ENCODE data around the gene PLEKHG5.
"Not testable (repeated sequence)": the region's sequence is repeated elsewhere in the genome, so short reads cannot be mapped to it uniquely, and the experiment has no call there.

PLEKHG5 gene

DNA sequence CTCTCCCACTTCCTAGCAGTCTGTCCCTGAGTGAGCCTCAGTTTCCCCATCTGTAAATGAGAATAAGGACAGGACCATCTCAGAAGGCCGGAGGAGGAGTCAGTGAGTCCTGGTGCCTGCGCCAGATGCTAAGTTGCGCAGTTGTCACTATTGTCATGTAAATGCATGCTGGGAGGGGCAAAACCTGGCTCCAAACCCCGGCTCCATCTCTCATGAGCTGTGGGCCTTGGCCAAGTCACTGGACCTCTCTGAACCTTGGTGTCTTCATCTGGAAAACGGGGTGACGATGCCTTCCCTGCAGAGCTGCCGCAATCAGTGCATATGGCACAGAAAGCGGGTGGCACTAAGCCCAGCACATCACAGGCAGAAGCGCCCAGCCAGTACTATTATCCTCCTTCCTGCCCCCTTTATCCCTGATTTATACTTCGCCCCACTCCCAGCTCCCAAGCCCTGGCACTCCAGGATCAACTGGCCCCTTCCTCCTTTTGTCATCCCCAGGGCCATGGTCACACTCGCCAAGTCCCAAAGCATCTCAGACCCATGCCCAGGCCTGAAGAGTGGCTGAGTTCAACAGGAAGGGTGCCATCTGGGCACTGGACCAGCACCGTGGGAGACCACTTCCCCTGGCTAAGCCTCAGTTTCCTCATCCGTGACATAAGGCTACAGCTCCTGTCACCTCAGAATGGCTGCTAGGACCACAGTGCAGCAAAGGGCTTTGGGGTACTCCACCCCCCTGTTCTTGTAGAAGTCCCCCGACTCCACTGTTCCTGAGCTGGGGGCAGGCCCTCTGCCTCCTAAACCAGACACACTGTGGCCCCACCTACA is 4.3 kb upstream of the PLEKHG5 start:
- DNase-seq (ENCODE audit: low spot score): no peak

DNA sequence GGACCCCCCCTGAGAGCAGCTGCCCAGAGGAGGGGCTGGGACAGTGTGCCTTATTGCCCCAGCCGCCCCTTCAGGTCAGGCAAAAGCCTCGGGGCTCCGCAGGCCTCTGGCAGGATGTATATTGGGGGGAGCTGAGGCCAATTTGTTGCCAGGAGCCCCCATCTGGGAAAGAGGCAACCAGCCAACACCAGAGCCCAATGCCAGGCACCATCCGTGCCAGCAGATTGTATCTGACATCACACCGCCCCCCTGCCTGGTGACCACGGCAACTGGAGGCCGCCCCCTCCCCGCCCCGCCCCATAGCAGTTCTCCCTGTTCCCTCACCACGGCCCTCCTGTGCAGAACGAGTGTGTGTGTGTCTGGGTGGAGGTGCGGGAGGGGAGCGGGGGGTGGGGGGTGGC is 3.6 kb upstream of the PLEKHG5 start:
- DNase-seq (ENCODE audit: low spot score): no peak

DNA sequence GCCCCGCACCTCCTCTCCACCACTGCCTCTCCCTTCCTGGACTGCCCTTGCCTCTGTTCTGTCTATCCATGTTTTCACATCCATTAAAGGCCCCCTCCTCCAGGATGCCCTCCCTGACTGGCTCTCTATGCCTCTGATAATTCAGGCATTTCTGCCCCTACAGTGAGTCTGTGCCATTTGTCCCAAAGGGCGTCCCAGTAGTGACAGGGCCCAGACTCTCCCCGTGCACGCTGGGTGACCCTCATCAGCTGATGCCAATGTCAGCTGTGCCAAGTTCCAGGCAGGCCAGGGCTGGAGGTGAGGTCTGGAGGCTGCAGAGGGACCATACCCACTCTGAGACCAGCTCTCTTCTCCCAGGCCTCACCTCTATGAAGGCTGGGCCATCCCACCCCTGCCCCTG is 3.2 kb upstream of the PLEKHG5 start:
- DNase-seq (ENCODE audit: low spot score): no peak

DNA sequence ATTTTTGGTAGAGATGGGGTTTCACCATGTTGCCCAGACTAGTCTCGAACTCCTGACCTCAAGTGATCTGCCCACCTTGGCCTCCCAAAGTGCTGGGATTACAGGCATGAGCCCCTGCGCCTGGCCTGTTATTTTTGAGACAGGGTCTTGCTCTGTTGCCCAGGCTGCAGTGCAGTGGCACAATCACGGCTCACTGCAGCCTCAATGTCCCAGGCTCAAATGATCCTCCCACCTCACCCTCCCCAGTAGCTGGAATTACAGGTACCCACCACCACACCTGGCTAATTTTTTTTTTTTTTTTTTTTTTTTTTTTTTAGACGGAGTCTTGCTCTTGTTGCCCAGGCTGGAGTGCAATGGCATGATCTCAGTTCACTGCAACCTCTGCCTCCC is 2.4 kb upstream of the PLEKHG5 start:
- DNase-seq (ENCODE audit: low spot score): not testable (repeated sequence)

DNA sequence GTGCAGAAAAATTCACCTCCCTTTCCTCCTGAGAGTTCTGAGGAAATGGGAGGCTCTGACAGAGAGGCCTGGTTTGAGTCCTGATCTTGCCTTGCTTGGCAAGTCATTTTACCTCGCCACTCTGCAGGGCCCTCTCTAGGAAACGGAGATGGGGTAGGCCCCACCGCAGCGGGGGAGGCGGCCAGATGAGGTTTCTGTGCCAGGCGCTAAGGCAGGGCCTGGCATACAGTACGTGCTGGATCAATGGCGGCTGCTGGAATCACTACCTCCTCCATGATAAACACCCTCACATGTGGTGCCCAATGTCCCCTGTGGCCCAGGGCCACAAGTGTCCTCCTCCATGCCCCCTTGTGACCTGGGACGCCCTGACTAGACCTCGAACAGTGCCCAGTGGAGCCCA is 499 bp upstream of the PLEKHG5 start:
- no peak for DNase-seq (ENCODE audit: low spot score)

DNA sequence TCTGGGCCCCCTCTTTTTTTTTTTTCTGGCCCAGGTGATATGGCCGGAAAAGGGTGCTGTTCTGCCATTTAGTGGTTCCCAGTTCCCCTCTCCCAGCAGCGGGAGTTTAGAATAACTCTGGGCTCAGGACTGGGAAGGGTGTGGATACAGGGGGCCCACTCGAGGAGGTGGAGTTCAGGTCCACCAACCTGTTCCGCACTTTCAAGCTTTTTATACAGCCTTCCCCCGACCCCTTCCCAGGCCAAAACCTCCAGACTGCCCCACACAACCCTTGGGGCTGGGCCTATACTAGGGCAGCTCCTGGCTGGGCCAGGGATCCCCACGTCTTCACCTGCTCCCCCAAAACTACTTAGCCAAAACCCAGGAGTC is 402 bp downstream of the PLEKHG5 start:
- DNase-seq (ENCODE audit: low spot score): no peak

DNA sequence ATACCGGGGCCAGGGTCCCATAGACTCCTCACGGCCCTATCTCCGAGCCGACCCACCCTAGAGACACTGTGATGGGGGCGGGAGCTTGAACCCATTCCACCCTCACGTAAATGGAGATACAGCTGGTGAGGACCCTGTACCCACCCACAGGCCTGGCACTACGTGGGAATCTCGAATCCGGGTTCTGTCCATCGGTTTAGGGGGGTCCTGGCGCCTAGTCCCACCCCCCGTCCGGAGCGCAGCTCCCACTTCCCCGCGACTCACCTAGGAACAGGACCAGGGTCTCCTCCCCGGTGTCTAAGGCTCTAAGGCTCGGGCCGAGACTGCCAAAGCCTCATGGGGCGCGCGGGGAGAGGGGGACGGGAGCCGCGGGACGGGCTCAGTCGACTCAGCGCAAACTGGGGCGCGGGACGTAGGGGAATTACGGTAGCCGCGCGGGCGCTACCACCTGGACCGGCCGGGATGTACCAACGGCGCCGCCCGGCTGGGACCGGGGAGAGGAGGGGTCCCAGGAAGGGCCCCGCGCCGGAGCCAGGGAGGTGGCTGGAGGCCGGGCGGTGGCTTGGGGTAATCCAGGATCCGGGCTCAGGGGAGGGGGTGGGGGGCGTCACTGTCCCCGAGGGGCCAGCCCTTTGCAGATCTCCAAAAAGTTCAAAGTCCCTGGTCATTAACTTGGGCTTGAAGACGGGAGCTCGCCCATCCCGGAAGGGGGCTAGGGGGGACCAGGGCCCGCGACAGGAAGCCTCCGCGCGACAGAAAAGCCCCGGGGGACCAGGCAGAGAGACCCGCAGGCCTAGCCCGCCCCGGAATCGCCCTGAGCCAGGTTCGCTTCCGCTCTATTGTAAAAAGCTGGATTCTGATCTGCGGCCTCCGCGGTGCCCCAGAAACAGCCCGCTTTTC is 1.0 kb downstream of the PLEKHG5 start:
- no peak for DNase-seq (ENCODE audit: low spot score)

DNA sequence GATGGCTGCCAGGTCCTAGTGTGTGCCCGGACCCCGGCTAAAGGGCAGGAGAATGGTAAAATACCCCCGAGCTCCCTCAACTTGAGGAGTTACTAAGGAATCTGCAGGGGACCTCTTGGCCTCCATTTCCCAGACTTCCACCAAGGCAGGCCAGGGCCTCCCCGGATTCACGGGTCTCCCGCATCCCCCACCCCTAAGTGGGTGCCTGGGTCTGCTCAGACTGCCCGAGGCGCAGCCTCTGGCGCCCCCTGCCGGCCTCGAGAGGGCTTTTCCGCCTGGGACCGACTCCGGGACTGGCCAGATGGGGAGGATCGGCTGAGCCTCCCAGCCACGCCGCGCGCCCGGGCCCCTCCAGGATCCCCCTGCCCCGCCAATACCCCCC is 1.7 kb downstream of the PLEKHG5 start:
- peak; percentile 66 for DNase-seq (ENCODE audit: low spot score)

DNA sequence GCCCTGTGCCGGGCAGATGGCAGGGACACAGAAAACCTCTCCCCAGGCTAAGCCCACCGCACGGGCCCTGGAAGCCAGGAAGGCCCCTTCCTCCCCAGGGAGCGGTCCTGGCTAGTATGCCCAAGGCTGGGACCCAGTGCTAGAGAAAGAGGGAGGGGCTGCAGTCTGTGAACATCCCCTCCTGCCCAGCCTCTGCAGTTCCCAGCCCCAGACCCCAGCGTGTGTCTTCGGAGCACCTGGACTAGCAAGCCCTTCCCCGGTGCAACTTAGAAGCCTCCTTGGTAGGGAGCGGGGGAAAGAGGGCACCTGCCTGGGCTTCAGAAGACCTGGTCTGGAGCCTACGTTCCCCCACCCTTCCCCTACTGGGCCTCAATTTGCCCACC is 2.1 kb downstream of the PLEKHG5 start:
- DNase-seq (ENCODE audit: low spot score): no peak

DNA sequence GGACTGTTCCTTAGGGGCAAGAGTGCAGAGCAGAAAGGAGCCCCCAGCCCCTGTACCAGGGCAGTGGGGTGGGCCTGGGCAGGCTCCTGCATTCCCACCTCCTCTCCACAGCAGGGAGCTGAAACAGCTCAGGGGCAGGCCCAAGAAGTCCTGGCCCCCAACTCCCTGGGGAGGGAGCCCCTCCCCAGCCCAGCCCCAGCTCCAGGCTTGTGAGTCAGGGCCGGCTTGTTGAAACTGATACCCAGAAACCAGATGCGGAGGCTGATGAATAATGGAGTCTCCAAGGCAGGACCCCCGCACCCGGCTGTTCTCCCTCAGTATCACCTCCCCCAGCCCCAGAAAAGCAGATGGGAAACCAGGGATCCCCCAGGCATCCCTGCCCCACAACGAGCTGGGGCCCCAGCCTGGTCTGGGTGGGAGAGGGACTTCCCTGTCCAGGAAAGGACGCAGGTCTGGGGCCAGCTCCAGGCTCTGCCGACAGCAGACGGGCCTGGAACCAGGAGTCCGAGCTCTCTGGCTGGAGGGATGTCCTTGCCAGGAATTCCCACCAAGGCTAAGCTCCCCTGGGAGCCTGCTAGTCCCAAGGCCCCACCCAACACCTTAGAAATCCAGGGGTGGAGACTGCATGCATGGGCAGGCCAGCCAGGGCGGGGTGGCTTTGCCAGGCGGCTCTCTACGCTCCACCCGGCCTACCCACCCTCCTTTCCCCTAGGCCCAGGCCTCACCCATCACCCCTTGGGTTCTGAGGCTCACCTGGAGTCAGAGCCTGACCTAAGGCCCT is 2.7 kb downstream of the PLEKHG5 start:
- DNase-seq (ENCODE audit: low spot score): no peak

DNA sequence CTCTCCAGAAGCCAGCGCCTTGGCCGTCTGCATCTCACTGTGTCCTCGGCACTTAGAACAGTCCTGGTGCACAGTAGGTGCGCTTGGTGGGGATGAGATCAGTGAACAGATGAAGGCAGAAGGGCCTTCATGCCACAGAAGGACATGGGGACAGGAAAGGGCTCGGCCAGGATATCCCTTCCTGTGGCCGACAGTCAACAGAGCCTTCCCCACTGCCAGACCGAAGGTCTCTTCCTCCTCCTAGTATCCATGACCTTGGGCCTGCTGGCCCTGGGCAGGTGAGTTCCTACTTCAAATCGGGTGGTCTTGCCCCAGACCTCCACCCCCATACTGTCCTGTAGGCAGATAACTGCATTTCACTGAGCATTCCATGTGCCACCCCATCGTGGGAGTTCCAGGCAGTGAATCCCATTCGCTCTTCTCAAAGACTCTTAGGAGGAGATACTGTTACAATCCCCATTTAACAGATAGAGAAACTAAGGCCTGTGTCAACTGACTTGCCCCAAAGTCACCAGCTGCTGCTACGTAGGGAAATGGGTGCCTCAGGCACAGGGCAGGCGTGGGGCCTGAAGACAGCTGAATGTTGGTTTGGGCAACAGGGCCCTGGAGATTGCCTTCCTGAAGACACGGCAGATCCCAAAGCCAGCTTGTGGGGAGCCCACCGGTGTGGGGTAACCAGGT is 3.5 kb downstream of the PLEKHG5 start:
- DNase-seq (ENCODE audit: low spot score): no peak

DNA sequence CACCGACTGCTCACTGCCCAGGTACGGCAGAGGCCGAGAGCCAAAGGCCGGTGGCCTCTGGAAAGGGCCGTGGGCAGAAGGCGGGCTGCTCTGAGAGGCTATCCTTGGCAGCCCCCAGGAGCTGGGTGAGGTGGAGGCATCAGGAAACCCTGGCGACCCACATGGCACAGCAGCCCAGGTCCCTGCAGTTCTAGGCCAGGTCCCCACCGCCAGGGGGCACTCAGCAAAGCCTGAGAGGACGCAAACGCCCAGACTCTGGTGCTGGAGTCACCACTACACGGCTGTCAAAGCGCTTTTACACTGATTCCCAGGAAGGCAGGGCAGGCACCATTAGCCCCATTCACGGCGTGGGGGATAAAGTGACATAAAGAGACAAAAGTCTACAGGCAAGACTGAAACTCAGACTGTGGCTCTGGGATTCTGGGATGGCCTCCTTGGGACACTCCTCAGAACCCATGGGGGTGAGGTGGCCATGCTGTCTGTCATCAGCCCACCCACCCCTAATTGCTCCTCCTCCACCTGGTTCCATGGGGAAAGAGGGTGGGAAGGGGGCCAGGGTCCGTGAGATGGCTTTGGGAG is 4.9 kb downstream of the PLEKHG5 start:
- peak; percentile 77 for DNase-seq (ENCODE audit: low spot score)

DNA sequence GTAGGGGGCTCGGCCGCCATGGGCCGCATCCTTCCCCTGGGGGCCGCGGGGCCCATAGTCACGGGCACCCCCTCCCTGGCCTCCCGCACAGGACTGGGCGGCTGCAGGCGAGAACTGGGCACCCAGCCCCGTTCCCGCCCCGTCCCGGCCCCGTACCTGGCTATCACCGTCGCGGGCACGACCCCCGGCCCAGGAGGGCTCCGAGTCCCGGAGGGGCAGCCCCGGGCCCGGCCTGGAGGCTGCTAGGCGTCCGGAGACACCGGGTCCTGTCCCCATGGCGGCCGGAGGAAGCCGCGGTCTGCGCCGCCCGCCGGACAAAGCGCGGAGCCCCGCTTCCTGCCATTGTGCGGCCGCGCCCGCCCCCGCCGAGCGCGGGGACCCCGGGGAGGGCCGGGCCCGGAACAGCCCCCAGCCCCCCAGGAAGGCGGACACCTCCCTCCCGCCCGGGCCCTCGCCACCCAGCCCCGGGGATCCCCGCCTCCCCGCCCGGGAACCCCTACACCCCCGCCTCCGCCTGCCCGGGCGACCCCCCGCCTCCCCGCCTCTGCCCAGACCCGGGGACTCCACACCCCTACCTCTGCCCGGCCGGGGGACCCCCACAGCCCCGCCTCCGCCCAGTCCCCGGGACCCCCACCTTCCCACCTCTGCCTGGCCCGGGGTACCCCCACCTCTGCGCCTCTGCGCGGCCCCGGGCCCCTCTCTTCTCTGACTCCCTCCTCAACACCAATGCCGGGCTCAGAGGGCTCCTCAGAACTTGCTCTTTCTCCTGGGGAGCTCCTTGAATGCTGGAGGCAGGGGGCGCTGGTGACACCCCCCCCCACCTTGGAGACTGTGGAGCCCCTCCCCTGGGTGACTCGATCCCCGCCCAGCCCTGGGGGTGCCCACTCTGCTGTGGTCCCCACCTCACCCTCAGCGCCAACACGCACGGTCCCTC is 6.0 kb downstream of the PLEKHG5 start:
- DNase-seq (ENCODE audit: low spot score): no peak

DNA sequence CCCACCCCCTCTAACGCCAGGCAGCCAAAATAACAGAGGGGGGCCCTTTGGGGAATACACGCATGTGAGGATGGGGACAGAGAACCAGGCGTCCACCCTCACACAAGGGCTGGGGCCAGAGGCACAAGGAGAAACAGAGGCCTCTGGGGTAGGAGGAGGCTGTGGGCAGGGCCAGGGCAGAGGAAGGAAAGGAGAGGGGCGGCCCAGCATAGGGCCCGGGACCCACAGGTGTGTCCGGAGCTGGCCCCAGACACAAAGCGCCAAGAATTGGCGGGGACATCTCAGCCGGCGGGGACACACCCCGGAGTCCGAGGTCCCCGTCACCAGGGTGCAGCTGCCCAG is 6.7 kb downstream of the PLEKHG5 start:
- no peak for DNase-seq (ENCODE audit: low spot score)

DNA sequence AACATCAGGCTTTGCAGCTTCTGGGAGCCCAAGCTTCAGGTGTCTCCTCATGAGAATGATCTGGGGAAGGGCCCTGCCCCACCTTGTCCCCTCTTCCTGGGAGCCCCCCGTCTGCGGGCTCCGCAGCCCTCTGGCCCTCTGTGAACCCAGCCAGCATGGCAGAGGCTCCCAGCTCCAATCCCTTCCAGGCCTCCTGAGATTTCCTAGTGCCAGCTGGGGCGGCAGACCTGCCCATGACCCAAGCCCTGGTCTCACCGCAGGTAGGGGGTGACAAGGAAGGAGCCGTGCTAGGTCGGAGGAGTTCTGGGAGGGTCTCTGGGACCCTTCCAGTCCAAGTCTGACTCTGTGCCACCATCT is 7.7 kb downstream of the PLEKHG5 start:
- no peak for DNase-seq (ENCODE audit: low spot score)

DNA sequence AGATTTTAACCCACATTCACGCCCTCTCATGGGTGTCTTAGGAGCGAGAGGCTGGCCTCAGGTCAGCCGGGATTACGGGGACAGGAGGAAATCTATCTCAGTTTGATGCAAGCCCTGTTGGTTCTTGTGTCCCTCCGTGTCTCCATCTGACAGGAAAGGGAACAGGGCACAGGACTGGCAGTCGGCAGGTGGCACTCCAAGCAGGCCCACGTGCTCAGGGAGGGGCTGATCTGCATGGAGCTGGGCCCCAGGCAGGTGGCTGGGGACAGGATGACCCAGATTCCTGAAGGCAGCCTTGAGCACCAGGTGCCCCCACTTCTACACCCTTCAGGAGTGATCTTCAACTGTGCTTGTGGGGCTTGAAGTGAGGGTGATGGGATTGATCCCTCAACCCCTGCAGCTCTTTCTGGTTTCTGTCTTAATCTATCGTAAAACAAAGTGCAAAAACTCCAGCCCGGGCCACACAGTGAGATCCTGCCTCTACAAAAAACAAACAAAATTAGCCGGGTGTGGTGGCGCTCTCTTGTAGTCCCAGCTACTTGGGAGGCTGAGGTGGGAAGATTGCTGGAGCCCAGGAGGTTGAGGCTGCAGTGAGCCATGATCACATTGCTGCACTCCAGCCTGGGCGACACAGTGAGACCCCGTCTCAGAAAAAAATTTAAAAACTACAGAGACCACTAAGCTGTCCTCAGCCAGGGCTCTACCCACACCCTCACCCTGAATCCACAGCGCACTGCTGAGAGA is 8.3 kb downstream of the PLEKHG5 start:
- no peak for DNase-seq (ENCODE audit: low spot score)

DNA sequence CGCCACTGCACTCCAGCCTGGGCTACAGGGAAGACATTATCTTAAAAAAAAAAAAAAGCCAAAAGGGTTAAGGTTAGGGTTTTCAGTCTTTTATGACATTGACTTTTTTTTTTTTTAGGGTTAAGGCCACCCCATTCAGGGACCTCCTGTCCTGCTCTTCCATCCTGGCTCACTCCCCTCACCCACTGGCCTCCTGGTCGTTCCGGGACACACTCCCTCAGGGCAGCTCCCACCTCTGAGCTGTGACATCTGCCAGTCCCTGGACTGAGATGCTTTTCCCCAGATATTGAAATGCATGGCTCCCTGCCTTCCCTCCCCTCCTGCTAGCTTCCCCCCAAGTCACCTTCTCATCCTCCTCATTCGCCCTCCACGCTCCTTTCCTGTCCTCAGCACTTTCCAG is 9.6 kb downstream of the PLEKHG5 start:
- DNase-seq (ENCODE audit: low spot score): no peak

DNA sequence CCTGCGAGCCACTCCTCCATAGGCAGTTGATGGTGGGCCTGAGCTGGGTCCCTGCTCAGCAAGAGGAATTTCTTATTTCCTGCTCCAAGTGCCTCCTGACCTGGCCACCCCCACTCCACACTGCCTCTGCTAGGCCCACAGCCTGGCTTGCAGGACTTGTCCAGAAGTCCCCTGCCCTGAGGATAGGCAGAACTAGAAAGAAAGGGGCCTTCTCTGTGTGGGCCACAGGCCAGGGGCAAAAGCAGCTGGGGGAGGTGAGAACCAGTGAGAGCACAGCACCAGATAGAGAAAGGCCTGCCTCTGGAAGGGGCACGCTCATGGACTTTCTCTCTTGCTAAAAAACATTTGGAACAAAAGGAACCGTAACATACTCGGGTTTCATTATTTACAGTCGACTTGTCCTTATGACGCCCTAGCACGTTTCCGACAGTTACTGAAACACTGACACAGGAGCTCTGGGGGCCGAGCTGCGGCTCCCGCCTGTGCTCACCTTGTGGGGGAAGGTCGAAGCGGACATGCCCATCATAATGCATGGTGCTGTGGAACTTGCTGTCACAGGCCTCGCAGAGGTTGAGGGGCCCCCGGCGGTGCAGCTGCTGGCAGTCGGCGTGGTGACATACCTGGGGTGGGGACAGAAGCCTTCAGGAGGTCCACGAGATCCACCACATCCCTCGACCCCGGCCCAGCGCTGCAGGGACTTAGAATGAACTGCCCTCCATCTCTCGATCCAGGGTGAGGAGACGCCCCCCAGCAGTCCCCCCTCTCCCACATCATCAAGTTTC is 14.2 kb downstream of the PLEKHG5 start:
- DNase-seq (ENCODE audit: low spot score): no peak

DNA sequence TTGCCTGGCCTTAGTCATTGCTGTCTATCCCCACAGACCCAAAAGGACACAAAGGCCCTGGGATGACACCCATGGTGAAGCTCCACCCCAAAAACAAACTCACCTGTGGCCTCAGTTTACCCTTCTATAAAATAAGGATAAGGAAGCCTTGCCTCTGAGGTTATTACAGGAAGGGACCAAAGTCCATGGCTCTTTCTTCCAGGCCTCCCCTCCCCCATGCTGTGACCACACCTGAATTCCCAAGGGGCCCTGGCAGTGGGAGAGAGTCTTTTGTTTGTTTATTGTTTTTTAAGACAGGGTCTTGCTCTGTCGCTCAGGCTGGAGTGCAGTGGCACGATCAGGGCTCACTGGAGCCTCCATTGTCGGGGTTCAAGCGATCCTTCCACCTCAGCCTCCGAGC is 15.0 kb downstream of the PLEKHG5 start:
- DNase-seq (ENCODE audit: low spot score): no peak

Data from hematopoietic multipotent progenitor cell treated with erythropoietin and hydrocortisone succinate and interleukin-3 and kit ligand, for 15 days (in vitro differentiated cells).